NCI-H446 treated with DMSO at 0.1 percent for 48 hours (cell line): Measurements from ENCODE around the gene SUMO3.
A peak's percentile ranks its signal among the peaks of the same experiment; 100 is the strongest.

Experiments used
- DNase-seq: peaks from one replicate; lab custom pipeline; 2025; lab: John Stamatoyannopoulos, UW

Gene SUMO3

GRCh38 chr21:44817914-44818639 lies at the start of gene SUMO3:
Gene SUMO3, minus strand, starts transcription at chr21:44818062. Its CDS starts 94 bp downstream, at chr21:44817968.
- DNase-seq = peak; percentile 40

- DNase-seq = no peak
Observed at GRCh38 chr21:44867464-44867863, 49.6 kb upstream of the SUMO3 start.

GRCh38 chr21:44866780-44867179 lies 48.9 kb upstream of the SUMO3 start:
- peak; percentile 14 for DNase-seq

DNA sequence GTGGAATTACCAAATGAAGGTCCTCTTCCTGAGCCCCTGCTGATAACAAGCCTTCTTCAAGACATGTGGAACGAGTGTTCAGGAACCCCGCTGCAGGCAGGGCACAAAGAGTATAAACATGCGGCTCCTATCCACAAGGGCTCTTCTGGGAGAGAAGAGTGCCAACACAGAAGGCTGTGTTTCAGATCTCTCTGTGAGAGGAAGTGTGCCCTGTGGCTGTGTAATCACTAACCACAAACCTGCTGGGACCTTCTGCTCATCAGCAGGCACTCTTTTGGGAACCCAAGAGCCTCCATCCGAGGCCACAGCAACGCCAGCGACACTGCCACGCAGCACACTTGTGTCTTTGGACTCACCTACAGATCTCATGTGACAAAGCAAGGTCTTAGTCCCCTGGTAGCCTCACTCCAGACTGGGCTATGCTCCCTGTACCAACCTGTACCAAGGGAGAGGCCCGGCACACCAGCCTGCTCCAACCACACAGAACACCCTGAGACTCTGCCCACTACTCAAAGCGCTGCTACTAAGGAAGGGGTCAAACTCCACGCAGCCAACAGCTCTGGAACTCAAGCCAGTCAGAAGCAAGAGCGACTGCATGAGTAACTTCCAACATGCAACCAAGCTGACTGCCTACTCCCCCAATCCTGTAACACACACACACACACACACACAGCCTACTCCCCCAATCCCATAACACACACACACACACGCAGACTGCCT lies 47.9 kb upstream of the SUMO3 start:
- no peak for DNase-seq

DNA sequence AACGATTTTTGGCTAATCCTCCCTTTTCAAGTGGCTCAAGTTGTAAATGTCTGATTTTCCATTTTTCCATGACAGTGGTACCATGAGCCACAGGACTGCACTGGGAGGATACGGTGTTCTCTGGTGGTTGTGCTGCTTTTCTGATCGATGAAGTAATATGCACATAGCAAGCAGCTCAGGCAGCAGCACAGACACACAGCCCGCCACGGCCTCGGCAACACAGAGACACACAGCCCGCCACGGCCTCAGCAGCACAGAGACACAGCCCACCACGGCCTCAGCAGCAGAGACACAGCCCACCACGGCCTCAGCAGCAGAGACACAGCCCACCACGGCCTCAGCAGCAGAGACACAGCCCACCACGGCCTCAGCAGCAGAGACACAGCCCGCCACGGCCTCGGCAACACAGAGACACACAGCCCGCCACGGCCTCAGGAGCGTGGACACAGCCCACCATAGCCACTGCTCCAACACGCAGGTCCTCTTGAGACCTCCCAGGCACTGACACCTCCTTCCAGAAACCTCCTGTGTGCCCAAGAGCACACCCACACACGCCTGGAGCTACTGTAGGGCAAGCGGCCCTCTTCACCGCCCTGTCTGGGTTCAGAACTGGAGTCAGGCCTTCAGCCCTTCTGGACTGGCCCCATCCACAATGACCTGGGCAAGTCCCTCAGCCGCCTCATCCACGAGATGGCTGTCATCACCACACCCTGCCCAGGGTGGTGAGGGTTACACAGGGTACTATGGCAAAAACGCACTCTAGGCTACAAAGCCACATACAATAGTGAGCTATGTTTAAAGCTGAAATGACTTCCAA lies 45.2 kb upstream of the SUMO3 start:
- no peak for DNase-seq

DNA sequence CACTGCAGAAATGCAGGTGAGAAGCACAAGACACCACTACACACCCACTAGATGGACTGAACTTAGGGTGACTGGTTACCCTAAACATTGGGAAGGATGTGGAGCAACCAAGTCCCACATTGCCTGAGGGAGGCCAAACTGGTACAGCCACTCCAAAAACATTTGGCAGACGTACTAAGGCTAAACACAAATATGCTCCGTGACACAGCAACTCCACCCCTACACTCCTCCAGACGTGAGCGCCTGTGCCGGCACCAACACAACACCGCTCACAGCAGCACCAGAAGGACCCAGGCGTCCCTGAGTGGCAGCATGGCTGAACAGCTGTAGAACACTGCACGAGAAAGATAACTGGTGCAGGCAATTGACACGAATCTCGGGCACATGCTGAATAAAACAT lies 40.9 kb upstream of the SUMO3 start:
- DNase-seq = no peak

DNA sequence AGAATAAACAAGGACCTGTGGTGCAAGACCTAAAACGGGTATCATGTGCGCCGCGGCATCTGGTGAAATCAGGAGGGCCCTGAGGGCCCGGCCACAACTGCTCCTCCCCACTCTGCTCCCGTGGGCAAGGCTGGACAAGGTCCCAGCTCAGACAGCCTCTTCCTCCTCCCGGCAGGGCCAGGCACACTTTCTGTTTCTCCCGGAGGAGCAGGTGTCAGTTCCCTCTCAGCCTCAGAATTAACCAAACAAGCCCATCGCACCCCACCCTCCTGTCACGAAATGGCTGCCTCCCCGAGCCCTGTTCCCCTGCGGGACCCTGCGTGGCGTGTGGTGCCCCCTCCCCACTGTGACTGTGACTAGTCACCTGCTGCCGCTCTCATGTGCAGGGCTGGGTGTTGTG lies 40.4 kb upstream of the SUMO3 start:
- no peak for DNase-seq

DNA sequence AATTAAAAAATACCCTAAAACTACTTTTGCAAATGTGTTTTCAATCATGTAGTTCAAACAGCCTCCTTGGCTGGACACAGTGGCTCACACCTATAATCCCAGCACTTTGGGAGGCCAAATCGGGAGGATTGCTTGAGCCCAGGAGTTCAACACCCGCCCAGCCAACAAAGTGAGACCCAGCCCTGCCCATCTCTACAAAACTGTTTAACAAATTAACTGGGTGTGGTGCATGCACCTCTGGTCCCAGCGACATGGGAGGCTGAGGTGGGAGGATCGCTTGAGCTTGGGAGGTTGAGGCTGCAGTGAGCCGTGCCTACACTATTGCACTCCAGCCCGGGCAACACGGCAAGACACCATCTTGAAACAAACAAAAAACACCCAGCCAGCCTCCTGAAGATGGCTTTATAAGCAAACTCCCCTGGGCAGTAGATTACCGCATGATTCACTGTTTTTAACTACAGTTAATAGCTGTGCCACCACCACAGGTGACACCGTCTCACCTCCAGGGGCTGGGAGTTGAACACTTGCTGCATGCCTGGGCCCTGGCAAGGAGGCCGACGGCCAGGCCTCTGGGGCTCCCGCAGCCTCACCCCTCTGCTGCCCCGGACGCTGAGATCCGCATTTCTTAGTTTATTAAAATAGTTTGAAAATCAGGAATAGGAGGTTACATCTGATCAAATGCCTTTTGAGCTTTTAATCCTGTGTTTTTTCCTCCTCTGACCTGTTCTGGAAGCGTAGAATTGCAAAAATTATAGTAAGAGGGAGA lies 39.4 kb upstream of the SUMO3 start:
- no peak for DNase-seq

DNA sequence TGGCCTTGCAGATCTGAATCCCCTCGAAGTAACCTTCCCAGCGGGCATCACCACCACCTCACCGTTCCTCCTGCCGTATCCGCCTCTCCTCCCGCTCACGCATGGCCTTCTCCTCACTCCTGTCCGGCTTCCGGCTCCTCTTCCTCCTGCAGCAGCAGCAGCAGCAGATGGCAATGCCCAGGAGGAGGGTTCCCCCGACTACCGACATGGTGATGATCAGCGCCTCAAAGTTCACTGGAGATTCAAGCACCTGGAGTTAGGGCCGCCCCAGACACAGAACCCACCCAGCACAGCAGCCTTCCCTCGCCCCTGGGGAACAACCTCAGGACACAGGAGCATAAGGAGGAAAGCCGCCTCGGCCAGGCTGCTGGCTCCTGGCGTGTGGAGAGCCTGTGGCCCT lies 38.3 kb upstream of the SUMO3 start:
- no peak for DNase-seq

- no peak for DNase-seq
Observed at GRCh38 chr21:44855572-44855971, 37.7 kb upstream of the SUMO3 start.

- DNase-seq = no peak
Observed at GRCh38 chr21:44854664-44855446, 37.0 kb upstream of the SUMO3 start.

GRCh38 chr21:44854391-44854663 lies 36.5 kb upstream of the SUMO3 start:
- no peak for DNase-seq

- no peak for DNase-seq
Observed at GRCh38 chr21:44853601-44854390, 35.9 kb upstream of the SUMO3 start.

DNA sequence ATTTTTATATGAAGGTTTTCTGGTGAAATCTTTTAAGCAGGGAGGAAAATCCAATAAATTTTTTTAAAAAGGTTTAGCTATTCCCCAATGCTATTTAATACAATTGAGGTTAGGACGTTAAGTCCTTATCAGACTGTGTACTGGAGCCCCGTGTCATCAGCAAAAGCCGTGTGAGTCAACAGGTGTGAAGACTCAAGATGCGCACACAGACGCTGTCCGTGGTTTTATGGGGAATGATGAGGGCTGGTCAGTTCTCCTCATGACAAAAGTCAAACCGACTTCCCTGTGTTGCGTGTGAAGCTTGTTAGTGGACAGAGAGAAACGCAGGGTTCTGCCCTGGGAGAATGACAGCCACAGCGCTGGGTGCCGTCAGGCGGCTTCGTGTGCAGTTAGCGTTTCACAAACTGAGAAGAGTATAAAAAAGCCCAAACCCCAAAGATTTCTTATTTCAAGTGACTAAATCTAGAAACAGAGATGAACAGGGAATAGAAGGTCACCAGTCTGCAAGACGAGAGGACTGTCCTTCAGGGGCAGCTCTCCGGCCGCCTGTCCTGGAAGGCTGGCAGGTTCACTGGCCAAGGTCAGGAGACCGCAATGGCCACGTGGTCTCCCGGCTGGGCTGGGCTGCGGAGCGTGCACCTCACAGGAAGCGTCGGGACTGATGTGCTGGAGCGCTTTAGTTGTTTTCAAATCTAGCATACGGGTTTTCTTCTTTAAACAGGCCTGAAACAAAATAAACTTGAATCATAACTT lies 33.2 kb upstream of the SUMO3 start:
- DNase-seq = no peak

GRCh38 chr21:44850208-44850800 lies 32.4 kb upstream of the SUMO3 start:
- DNase-seq = no peak

DNA sequence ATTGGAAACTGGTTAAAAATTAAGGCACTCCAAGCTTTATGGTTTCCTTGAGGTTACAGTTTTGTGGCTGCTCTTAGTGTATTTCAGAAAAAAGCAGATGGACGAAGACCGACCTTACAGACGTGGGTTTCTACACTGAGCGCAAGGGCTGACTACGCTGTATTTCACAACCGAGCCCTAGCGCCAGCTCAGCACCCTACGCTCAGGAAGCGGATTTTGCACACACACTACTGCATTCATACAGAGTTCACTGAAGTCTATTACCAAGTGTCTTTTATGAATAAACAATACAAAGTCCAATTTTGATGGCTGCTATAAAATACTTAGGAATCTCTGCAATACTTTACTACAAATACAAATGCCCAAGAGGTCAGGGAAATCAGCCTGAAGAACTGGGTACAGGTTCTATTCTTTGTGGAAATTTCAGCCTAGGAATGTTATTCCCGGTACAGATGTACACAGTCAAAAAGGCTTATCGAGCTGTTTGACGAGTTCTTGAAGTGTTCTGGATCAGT lies 31.8 kb upstream of the SUMO3 start:
- DNase-seq = no peak

GRCh38 chr21:44848821-44849521 lies 31.1 kb upstream of the SUMO3 start:
- no peak for DNase-seq

DNA sequence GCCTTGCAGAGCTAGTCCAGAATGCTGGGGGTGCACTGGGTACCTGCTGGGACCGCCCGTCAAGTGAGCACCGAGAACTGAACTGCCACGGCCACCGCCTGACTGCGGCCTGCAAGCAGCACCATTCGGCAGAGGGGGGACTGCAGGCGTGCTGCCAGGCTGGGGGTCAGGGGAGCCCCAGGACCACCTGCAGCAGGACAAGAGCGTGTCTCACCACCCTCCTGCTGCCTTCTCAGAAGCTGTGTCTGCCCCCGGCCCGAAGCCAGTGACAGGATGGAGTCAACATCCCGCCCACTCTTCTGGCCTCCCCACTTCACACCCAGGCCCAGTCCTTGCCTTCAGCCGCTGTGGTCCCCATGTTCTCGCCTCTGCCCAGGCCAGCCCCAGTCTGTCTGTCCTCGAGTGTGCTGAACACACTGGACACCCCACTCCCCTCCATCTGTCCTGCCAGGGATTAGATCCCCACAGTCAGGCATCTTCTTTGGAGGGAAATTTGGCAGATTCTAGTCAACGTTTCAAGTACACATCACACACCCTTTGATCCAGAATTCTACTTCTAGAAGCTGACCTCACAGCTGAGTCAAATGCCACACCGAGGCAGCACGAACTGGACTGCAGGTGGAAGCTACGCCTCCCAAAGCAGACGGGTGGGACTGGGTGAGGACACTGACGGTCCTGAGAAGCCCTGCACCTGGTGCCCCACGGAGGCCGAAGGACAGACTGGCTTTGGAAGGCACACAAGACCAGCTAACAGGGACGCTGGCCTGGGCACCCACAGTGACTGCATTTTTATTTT lies 29.6 kb upstream of the SUMO3 start:
- DNase-seq = no peak
